ENCODE data around the gene GLDN.

GLDN gene

GRCh38 chr15:51341366-51342226 is at the start of gene GLDN:
TSS of gene GLDN (plus strand) at chr15:51341655. CDS start at chr15:51341685, 30 bp downstream.
- Histone ChIP-seq H3K36me3 (ENCODE audit: insufficient read depth, low read length) (no peaks in the 10 kb centered on the region), H3K27ac (no peak within 1 kb of the TSS), H3K4me3 (no peak within 1 kb of the TSS), H3K9ac (ENCODE audit: insufficient read length) (no peak within 1 kb of the TSS), H3K9me3 (ENCODE audit: low read depth, low read length) (no peaks in the 10 kb centered on the region)
- DNase-seq (ENCODE audit: low read depth, low spot score): no peak
- TF ChIP-seq EZH2 (IDR thresholded peaks at IDR 0.05) (no peak), FOXP2 (optimal IDR thresholded peaks at IDR 0.05; ENCODE audit: control extremely low read depth, extremely low read length, insufficient read depth) (no peak), POLR2AphosphoS5 (IDR thresholded peaks at IDR 0.05; ENCODE audit: borderline replicate concordance, low read depth, low read length) (no peak)

GRCh38 chr15:51298620-51299019 is 42.8 kb upstream of the GLDN start:
- H3K9me3 ChIP-seq (ENCODE audit: low read depth, low read length): no peaks in the 10 kb centered on the region
- no peak overlapping the region for H3K4me3 ChIP-seq
- DNase-seq (ENCODE audit: low read depth, low spot score): no peak
- no peak overlapping the region for H3K27ac ChIP-seq
- no peak overlapping the region for H3K9ac ChIP-seq (ENCODE audit: insufficient read length)
- no peaks in the 10 kb centered on the region for H3K36me3 ChIP-seq (ENCODE audit: insufficient read depth, low read length)
- TF ChIP-seq FOXP2 (optimal IDR thresholded peaks at IDR 0.05; ENCODE audit: control extremely low read depth, extremely low read length, insufficient read depth) (no peak), POLR2AphosphoS5 (IDR thresholded peaks at IDR 0.05; ENCODE audit: borderline replicate concordance, low read depth, low read length) (no peak), EZH2 (IDR thresholded peaks at IDR 0.05) (no peak)

- Histone ChIP-seq H3K9me3 (ENCODE audit: low read depth, low read length) (no peaks in the 10 kb centered on the region), H3K36me3 (ENCODE audit: insufficient read depth, low read length) (no peaks in the 10 kb centered on the region), H3K27ac (no peak overlapping the region), H3K4me3 (no peak overlapping the region), H3K9ac (ENCODE audit: insufficient read length) (no peak overlapping the region)
- DNase-seq (ENCODE audit: low read depth, low spot score): no peak
- TF ChIP-seq POLR2AphosphoS5 (IDR thresholded peaks at IDR 0.05; ENCODE audit: borderline replicate concordance, low read depth, low read length): no peak
- TF ChIP-seq FOXP2 (optimal IDR thresholded peaks at IDR 0.05; ENCODE audit: control extremely low read depth, extremely low read length, insufficient read depth): no peak
- TF ChIP-seq EZH2 (IDR thresholded peaks at IDR 0.05): no peak
Observed at GRCh38 chr15:51299187-51300015, 42.1 kb upstream of the GLDN start.

DNA sequence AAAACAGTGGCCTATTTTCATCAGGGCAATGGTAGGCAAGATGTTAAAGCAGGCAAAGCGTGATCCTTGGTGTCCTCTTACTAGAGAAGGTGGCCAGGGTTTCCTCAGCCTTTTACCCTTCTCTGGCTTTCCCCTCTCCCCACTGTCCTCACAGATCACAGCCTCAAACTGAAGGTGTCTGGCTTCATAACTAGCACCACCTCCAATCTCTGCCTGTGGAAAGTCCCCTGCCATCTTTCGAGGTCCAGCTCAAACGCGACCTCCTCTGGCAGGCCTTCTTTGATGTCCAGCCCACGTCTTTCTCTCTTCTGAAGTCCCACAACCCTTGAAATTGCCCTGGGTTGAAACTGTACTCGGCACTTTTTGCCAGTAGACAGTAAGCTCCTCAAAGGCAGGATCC is 39.0 kb upstream of the GLDN start:
- Histone ChIP-seq H3K9ac (ENCODE audit: insufficient read length) (no peak overlapping the region), H3K27ac (no peak overlapping the region), H3K4me3 (no peak overlapping the region), H3K36me3 (ENCODE audit: insufficient read depth, low read length) (no peaks in the 10 kb centered on the region), H3K9me3 (ENCODE audit: low read depth, low read length) (no peaks in the 10 kb centered on the region)
- no peak for DNase-seq (ENCODE audit: low read depth, low spot score)
- no peak for TF ChIP-seq EZH2 (IDR thresholded peaks at IDR 0.05)
- TF ChIP-seq POLR2AphosphoS5 (IDR thresholded peaks at IDR 0.05; ENCODE audit: borderline replicate concordance, low read depth, low read length): no peak
- no peak for TF ChIP-seq FOXP2 (optimal IDR thresholded peaks at IDR 0.05; ENCODE audit: control extremely low read depth, extremely low read length, insufficient read depth)

DNA sequence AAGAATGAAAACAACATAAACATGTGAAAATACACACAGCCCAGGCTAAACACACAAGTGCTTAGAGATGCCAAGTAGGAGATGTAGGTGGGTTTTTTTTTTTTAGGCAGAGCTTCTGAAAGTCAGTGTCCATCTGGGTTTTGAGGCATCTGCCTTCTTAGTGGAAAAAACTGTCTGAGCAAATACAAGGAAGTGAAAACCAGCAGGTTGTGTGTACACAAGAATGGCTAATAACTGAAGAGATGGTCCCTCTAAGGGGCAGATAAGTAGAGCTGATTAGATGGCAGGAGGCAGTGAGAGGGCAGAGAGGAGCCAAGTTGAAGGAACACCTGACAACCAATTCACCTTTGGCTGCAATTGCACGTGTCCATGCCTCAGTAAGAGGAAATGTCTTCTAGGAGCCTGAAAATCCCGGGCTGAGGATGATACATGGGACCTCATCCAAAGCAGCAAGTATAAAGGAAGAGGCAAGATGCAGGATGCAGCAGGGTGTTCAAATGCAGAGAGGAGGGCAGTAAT is 37.9 kb upstream of the GLDN start:
- no peak for DNase-seq (ENCODE audit: low read depth, low spot score)
- no peak for TF ChIP-seq POLR2AphosphoS5 (IDR thresholded peaks at IDR 0.05; ENCODE audit: borderline replicate concordance, low read depth, low read length)
- no peak for TF ChIP-seq FOXP2 (optimal IDR thresholded peaks at IDR 0.05; ENCODE audit: control extremely low read depth, extremely low read length, insufficient read depth)
- TF ChIP-seq EZH2 (IDR thresholded peaks at IDR 0.05): no peak
- H3K36me3 ChIP-seq (ENCODE audit: insufficient read depth, low read length): no peaks in the 10 kb centered on the region

GRCh38 chr15:51307325-51307724 is 34.1 kb upstream of the GLDN start:
- Histone ChIP-seq H3K9me3 (ENCODE audit: low read depth, low read length) (no peaks in the 10 kb centered on the region), H3K36me3 (ENCODE audit: insufficient read depth, low read length) (no peaks in the 10 kb centered on the region), H3K4me3 (no peak overlapping the region), H3K9ac (ENCODE audit: insufficient read length) (no peak overlapping the region), H3K27ac (no peak overlapping the region)
- DNase-seq (ENCODE audit: low read depth, low spot score): no peak
- no peak for TF ChIP-seq EZH2 (IDR thresholded peaks at IDR 0.05)
- TF ChIP-seq FOXP2 (optimal IDR thresholded peaks at IDR 0.05; ENCODE audit: control extremely low read depth, extremely low read length, insufficient read depth): no peak
- TF ChIP-seq POLR2AphosphoS5 (IDR thresholded peaks at IDR 0.05; ENCODE audit: borderline replicate concordance, low read depth, low read length): no peak

More for the DNA sequence above, 37.9 kb upstream of the GLDN start:
- Histone ChIP-seq H3K9ac (ENCODE audit: insufficient read length) (no peak overlapping the region), H3K9me3 (ENCODE audit: low read depth, low read length) (no peaks in the 10 kb centered on the region), H3K4me3 (no peak overlapping the region), H3K27ac (no peak overlapping the region)

DNA sequence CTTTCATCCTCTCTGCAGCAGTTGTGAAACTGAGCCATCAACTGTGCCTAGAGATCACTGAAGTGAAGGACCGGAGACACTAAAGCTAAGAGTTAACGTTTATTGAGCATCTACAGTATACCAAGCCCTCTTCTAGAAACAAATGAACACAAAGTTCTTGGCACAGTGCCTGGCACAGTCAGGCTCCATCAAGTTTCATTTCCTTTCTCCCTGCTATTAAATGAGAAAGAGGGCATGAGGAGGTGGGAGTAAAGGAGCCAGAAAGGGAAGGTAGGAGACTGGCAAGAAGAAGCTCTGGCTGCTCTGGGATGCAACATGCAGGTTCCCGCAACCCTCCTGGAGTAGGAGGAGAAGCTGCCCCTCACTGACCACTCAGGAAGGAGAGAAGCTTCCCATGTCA is 33.6 kb upstream of the GLDN start:
- Histone ChIP-seq H3K9ac (ENCODE audit: insufficient read length) (no peak overlapping the region), H3K36me3 (ENCODE audit: insufficient read depth, low read length) (no peaks in the 10 kb centered on the region), H3K27ac (no peak overlapping the region), H3K9me3 (ENCODE audit: low read depth, low read length) (no peaks in the 10 kb centered on the region), H3K4me3 (no peak overlapping the region)
- no peak for DNase-seq (ENCODE audit: low read depth, low spot score)
- no peak for TF ChIP-seq EZH2 (IDR thresholded peaks at IDR 0.05)
- TF ChIP-seq POLR2AphosphoS5 (IDR thresholded peaks at IDR 0.05; ENCODE audit: borderline replicate concordance, low read depth, low read length): no peak

GRCh38 chr15:51310064-51310463 is 31.4 kb upstream of the GLDN start:
- DNase-seq (ENCODE audit: low read depth, low spot score): no peak
- TF ChIP-seq EZH2 (IDR thresholded peaks at IDR 0.05): no peak
- no peak for TF ChIP-seq POLR2AphosphoS5 (IDR thresholded peaks at IDR 0.05; ENCODE audit: borderline replicate concordance, low read depth, low read length)
- no peak for TF ChIP-seq FOXP2 (optimal IDR thresholded peaks at IDR 0.05; ENCODE audit: control extremely low read depth, extremely low read length, insufficient read depth)
- no peak overlapping the region for H3K4me3 ChIP-seq
- H3K9me3 ChIP-seq (ENCODE audit: low read depth, low read length): no peaks in the 10 kb centered on the region
- no peaks in the 10 kb centered on the region for H3K36me3 ChIP-seq (ENCODE audit: insufficient read depth, low read length)
- no peak overlapping the region for H3K27ac ChIP-seq
- no peak overlapping the region for H3K9ac ChIP-seq (ENCODE audit: insufficient read length)
